DOHH2 (cell line): Measurements from ENCODE around the gene CFAP77.

Source experiments
- CTCF ChIP-seq: fragments of 200-600 bp; sonication (generic); IDR thresholded peaks from one replicate; pipeline ENCODE4 v1.5.1; 2014; ENCODE audit warnings: antibody characterized with exemption, mild to moderate bottlenecking, low read depth, low read length; ENCODE audit not compliant: poor library complexity, severe bottlenecking
- EZH2phosphoT487 ChIP-seq: fragments of 200-600 bp; sonication (generic); IDR thresholded peaks from 2 replicates; pipeline ENCODE4 v1.6.1; 2017; ENCODE audit warnings: borderline replicate concordance, mild to moderate bottlenecking, antibody characterized with exemption, low read length, moderate library complexity, mixed read lengths

GRCh38 chr9:132547976-132548730 lies 138.1 kb downstream of the CFAP77 start:
- TF ChIP-seq CTCF: no peak
- TF ChIP-seq EZH2phosphoT487: no peak
